ENCODE data around the gene ALKBH5. TPM values are rescaled to one million over a fixed set of nuclear protein-coding genes. Genes with fewer than 3 reads are reported as not detected.

The ALKBH5 gene
- total RNA-seq, 1 experiment from 2014 or later: 119 TPM

- H3K9me3 ChIP-seq (ENCODE audit: low read depth, low read length, poor library complexity, severe bottlenecking): no peaks in the 10 kb centered on the region
- H3K27ac ChIP-seq (ENCODE audit: low read depth, low read length, poor library complexity, severe bottlenecking): no peak overlapping the region
- H3K27me3 ChIP-seq (replicated peaks; ENCODE audit: insufficient read depth, low read depth, low read length, poor library complexity): no peaks in the 10 kb centered on the region
- ChIA-PET CTCF (interaction anchor here (1.1 kb wide), 1 partner anchor 57 kb away, joined by 3 read pairs; no protein-coding TSS in a partner anchor), POLR2A (ENCODE audit: low non-redundant PET) (interaction anchor here (0.6 kb wide), 1 partner anchor 532 kb away, joined by 3 read pairs; no protein-coding TSS in a partner anchor)
- H3K4me1 ChIP-seq (ENCODE audit: insufficient read depth, low read length, poor library complexity, severe bottlenecking): no peaks in the 10 kb centered on the region
- H3K4me3 ChIP-seq (ENCODE audit: low read depth, low read length, poor library complexity, severe bottlenecking): no peak overlapping the region
- no peak for DNase-seq (ENCODE audit: low spot score)
- TF ChIP-seq EZH2 (IDR thresholded peaks at IDR 0.05; ENCODE audit: borderline replicate concordance, low read depth, low read length, poor library complexity, severe bottlenecking) (no peak), CTCF (conservative IDR thresholded peaks at IDR 0.05; ENCODE audit: low read depth, low read length) (no peak)
- BruUV-seq (replicated peaks): no TSS peak
- intact Hi-C loops (cut with micrococcal nuclease; ENCODE audit: unreplicated experiment): no loop called here
- H3K36me3 ChIP-seq (ENCODE audit: insufficient read depth, low read length, poor library complexity, severe bottlenecking): peaks cover 56% of the 10 kb centered on the region
Observed at GRCh38 chr17:18197535-18198194, 14.0 kb downstream of the ALKBH5 start.

- TF ChIP-seq EZH2 (IDR thresholded peaks at IDR 0.05; ENCODE audit: borderline replicate concordance, low read depth, low read length, poor library complexity, severe bottlenecking): no peak
- TF ChIP-seq CTCF (conservative IDR thresholded peaks at IDR 0.05; ENCODE audit: low read depth, low read length): no peak
- BruUV-seq (replicated peaks): no TSS peak
- Histone ChIP-seq H3K36me3 (ENCODE audit: insufficient read depth, low read length, poor library complexity, severe bottlenecking) (peaks cover 55% of the 10 kb centered on the region), H3K9me3 (ENCODE audit: low read depth, low read length, poor library complexity, severe bottlenecking) (no peaks in the 10 kb centered on the region), H3K27me3 (replicated peaks; ENCODE audit: insufficient read depth, low read depth, low read length, poor library complexity) (no peaks in the 10 kb centered on the region), H3K4me1 (ENCODE audit: insufficient read depth, low read length, poor library complexity, severe bottlenecking) (no peaks in the 10 kb centered on the region), H3K27ac (ENCODE audit: low read depth, low read length, poor library complexity, severe bottlenecking) (no peak overlapping the region), H3K4me3 (ENCODE audit: low read depth, low read length, poor library complexity, severe bottlenecking) (no peak overlapping the region)
- DNase-seq (ENCODE audit: low spot score): no peak
- ChIA-PET CTCF (interaction anchor here (1.1 kb wide), 1 partner anchor 58 kb away, joined by 3 read pairs; no protein-coding TSS in a partner anchor), POLR2A (ENCODE audit: low non-redundant PET) (no interaction called here)
- intact Hi-C loops (cut with micrococcal nuclease; ENCODE audit: unreplicated experiment): no loop called here
Observed at GRCh38 chr17:18198530-18198929, 14.9 kb downstream of the ALKBH5 start.

GRCh38 chr17:18201108-18201507 lies 17.5 kb downstream of the ALKBH5 start:
- DNase-seq (ENCODE audit: low spot score): no peak
- BruUV-seq (replicated peaks): no TSS peak
- intact Hi-C loops (cut with micrococcal nuclease; ENCODE audit: unreplicated experiment): no loop called here
- Histone ChIP-seq H3K27me3 (replicated peaks; ENCODE audit: insufficient read depth, low read depth, low read length, poor library complexity) (no peaks in the 10 kb centered on the region), H3K4me1 (ENCODE audit: insufficient read depth, low read length, poor library complexity, severe bottlenecking) (no peaks in the 10 kb centered on the region), H3K27ac (ENCODE audit: low read depth, low read length, poor library complexity, severe bottlenecking) (no peak overlapping the region), H3K4me3 (ENCODE audit: low read depth, low read length, poor library complexity, severe bottlenecking) (no peak overlapping the region), H3K36me3 (ENCODE audit: insufficient read depth, low read length, poor library complexity, severe bottlenecking) (peaks cover 44% of the 10 kb centered on the region), H3K9me3 (ENCODE audit: low read depth, low read length, poor library complexity, severe bottlenecking) (no peaks in the 10 kb centered on the region)
- CTCF ChIA-PET: no interaction called here
- TF ChIP-seq EZH2 (IDR thresholded peaks at IDR 0.05; ENCODE audit: borderline replicate concordance, low read depth, low read length, poor library complexity, severe bottlenecking) (no peak), CTCF (conservative IDR thresholded peaks at IDR 0.05; ENCODE audit: low read depth, low read length) (no peak)
- POLR2A ChIA-PET (ENCODE audit: low non-redundant PET): no interaction called here

All from A673 (cell line).